ENCODE measurements around the gene NELFE.

The NELFE gene

GRCh38 chr6:31971993-31972708 lies 13.4 kb upstream of the NELFE start, which contains the start of gene DXO:
Gene DXO (minus strand): TSS chr6:31972138. CDS start chr6:31971675, 463 bp downstream.
- peak; percentile 96 for DNase-seq

GRCh38 chr6:31971279-31971992 lies 12.7 kb upstream of the NELFE start:
- no peak for DNase-seq

GRCh38 chr6:31970604-31971271 lies 12.0 kb upstream of the NELFE start:
- DNase-seq = no peak

- DNase-seq = no peak
These were observed 11.2 kb upstream of the NELFE start for GRCh38 chr6:31969712-31970603.

- no peak for DNase-seq
These were observed 10.3 kb upstream of the NELFE start for GRCh38 chr6:31968791-31969711.

GRCh38 chr6:31968326-31968725 lies 9.6 kb upstream of the NELFE start:
- DNase-seq = no peak

GRCh38 chr6:31967926-31968320 lies 9.2 kb upstream of the NELFE start:
- no peak for DNase-seq

- no peak for DNase-seq
These were observed 8.5 kb upstream of the NELFE start for GRCh38 chr6:31966997-31967925.

GRCh38 chr6:31966506-31966905 lies 7.7 kb upstream of the NELFE start:
- no peak for DNase-seq

- DNase-seq = no peak
These were observed 6.9 kb upstream of the NELFE start for GRCh38 chr6:31965700-31966099.

- DNase-seq = no peak
These were observed 5.2 kb upstream of the NELFE start for GRCh38 chr6:31963921-31964320.

GRCh38 chr6:31961616-31962015 lies 2.8 kb upstream of the NELFE start:
- no peak for DNase-seq

GRCh38 chr6:31958412-31958740 lies 395 bp downstream of the NELFE start:
- no peak for DNase-seq

- DNase-seq = no peak
These were observed 2.0 kb downstream of the NELFE start for GRCh38 chr6:31956796-31957195.

GRCh38 chr6:31954511-31954910 lies 4.3 kb downstream of the NELFE start:
- no peak for DNase-seq

GRCh38 chr6:31952890-31953289 lies 5.9 kb downstream of the NELFE start:
- DNase-seq = no peak

- no peak for DNase-seq
These were observed 6.5 kb downstream of the NELFE start for GRCh38 chr6:31952140-31952805.

- DNase-seq = no peak
These were observed 8.7 kb downstream of the NELFE start for GRCh38 chr6:31949926-31950548.

GRCh38 chr6:31948753-31949413 lies 9.9 kb downstream of the NELFE start:
- DNase-seq = no peak

All from activated CD4-positive, alpha-beta T cell treated with anti-CD3 and anti-CD28 coated beads, Interleukin-2, amount 50 U/mL, for 1 hour (primary cell).